HL-60 (cell line): ENCODE data around the gene SLC10A3.

Experiments
- DNase-seq, 2 experiments: peaks; one replicate each; pipeline ENCODE4 v3.0.0-alpha.2; 2010 to 2020; ENCODE audit warnings: low read depth in 1 of 2, low spot score in 1 of 2
- H3K27ac ChIP-seq: fragments of 250-450 bp; sonication (Bioruptor Pico); replicated peaks from 2 replicates; pipeline ENCODE4 v1.5.1; 2020; ENCODE audit warnings: mild to moderate bottlenecking, moderate library complexity
- H3K27me3 ChIP-seq: fragments of 250-450 bp; sonication (Bioruptor Pico); 2 replicates; pipeline ENCODE4 v1.5.1; 2021; ENCODE audit warnings: mild to moderate bottlenecking, moderate library complexity; ENCODE audit not compliant: insufficient read depth, poor library complexity, severe bottlenecking
- H3K4me3 ChIP-seq: replicated peaks from 2 replicates; pipeline ENCODE4 v1.5.1; 2011; ENCODE audit warnings: mild to moderate bottlenecking, control low read depth, low read length; ENCODE audit not compliant: insufficient read depth
- CTCF ChIP-seq: IDR thresholded peaks from one replicate; pipeline ENCODE4 v1.5.1; 2011; ENCODE audit warnings: low read length, control low read depth, inconsistent platforms; ENCODE audit not compliant: insufficient read depth
- GABPA ChIP-seq: IDR thresholded peaks from 2 replicates; pipeline ENCODE4 v1.6.1; 2012; ENCODE audit warnings: low read depth
- POLR2AphosphoS5 ChIP-seq: IDR thresholded peaks from 2 replicates; pipeline ENCODE4 v1.6.1; 2012; ENCODE audit warnings: low read depth
- SPI1 ChIP-seq: IDR thresholded peaks from 2 replicates; pipeline ENCODE4 v1.6.1; 2012; ENCODE audit warnings: low read depth, mild to moderate bottlenecking, borderline replicate concordance
- TF ChIP-seq, protein P1 (sequence below): IDR thresholded peaks from 2 replicates; pipeline ENCODE4 v1.6.1; 2012; ENCODE audit warnings: low read depth; ENCODE audit not compliant: insufficient replicate concordance

Gene SLC10A3

GRCh38 chrX:154534526-154535322 lies 44.3 kb upstream of the SLC10A3 start:
- Histone ChIP-seq H3K27ac (no peak overlapping the region), H3K27me3 (no peaks in the 10 kb centered on the region), H3K4me3 (no peak overlapping the region)
- TF ChIP-seq POLR2AphosphoS5 = no peak
- TF ChIP-seq, protein P1, sequence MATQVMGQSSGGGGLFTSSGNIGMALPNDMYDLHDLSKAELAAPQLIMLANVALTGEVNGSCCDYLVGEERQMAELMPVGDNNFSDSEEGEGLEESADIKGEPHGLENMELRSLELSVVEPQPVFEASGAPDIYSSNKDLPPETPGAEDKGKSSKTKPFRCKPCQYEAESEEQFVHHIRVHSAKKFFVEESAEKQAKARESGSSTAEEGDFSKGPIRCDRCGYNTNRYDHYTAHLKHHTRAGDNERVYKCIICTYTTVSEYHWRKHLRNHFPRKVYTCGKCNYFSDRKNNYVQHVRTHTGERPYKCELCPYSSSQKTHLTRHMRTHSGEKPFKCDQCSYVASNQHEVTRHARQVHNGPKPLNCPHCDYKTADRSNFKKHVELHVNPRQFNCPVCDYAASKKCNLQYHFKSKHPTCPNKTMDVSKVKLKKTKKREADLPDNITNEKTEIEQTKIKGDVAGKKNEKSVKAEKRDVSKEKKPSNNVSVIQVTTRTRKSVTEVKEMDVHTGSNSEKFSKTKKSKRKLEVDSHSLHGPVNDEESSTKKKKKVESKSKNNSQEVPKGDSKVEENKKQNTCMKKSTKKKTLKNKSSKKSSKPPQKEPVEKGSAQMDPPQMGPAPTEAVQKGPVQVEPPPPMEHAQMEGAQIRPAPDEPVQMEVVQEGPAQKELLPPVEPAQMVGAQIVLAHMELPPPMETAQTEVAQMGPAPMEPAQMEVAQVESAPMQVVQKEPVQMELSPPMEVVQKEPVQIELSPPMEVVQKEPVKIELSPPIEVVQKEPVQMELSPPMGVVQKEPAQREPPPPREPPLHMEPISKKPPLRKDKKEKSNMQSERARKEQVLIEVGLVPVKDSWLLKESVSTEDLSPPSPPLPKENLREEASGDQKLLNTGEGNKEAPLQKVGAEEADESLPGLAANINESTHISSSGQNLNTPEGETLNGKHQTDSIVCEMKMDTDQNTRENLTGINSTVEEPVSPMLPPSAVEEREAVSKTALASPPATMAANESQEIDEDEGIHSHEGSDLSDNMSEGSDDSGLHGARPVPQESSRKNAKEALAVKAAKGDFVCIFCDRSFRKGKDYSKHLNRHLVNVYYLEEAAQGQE = no peak
- no peak for TF ChIP-seq GABPA
- TF ChIP-seq SPI1 = peak; percentile 15; the same call in 1 of the 2 replicates
- TF ChIP-seq CTCF = peak; percentile 73
- peak in 1 of 2 experiments; percentile 92 for DNase-seq

GRCh38 chrX:154532690-154533089 lies 42.3 kb upstream of the SLC10A3 start:
- TF ChIP-seq SPI1 (no peak), GABPA (no peak), CTCF (no peak), POLR2AphosphoS5 (no peak)
- TF ChIP-seq, protein P1 = no peak
- no peak overlapping the region for H3K27ac ChIP-seq
- DNase-seq = no peak
- no peaks in the 10 kb centered on the region for H3K27me3 ChIP-seq
- no peak overlapping the region for H3K4me3 ChIP-seq

DNA sequence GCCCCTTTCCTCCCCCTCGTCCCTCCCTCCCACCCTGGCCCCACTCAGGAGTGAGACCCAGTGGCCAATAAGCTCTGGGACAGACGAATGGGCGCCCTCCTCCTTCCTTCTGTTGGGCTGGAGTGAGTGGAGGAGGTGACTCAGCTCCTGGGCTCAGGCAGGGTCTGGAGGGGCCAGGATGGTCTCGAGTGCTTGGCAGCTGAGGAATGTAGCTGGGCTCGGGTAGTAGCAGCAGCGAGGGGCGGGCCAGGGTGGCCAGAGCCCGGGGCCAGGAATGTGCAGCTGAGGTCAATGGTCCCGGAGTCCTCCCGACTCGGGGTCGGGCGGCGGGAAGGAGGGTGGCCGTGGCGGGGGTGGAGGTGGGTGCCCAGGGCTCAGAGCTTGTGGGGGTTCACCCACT lies 41.2 kb upstream of the SLC10A3 start:
- H3K4me3 ChIP-seq = no peak overlapping the region
- no peak for DNase-seq
- TF ChIP-seq CTCF (no peak), GABPA (no peak), POLR2AphosphoS5 (no peak), SPI1 (no peak)
- TF ChIP-seq, protein P1 = no peak
- H3K27ac ChIP-seq = no peak overlapping the region
- no peaks in the 10 kb centered on the region for H3K27me3 ChIP-seq
